ENCODE measurements around the gene ANGPTL2.

ANGPTL2 gene

DNA sequence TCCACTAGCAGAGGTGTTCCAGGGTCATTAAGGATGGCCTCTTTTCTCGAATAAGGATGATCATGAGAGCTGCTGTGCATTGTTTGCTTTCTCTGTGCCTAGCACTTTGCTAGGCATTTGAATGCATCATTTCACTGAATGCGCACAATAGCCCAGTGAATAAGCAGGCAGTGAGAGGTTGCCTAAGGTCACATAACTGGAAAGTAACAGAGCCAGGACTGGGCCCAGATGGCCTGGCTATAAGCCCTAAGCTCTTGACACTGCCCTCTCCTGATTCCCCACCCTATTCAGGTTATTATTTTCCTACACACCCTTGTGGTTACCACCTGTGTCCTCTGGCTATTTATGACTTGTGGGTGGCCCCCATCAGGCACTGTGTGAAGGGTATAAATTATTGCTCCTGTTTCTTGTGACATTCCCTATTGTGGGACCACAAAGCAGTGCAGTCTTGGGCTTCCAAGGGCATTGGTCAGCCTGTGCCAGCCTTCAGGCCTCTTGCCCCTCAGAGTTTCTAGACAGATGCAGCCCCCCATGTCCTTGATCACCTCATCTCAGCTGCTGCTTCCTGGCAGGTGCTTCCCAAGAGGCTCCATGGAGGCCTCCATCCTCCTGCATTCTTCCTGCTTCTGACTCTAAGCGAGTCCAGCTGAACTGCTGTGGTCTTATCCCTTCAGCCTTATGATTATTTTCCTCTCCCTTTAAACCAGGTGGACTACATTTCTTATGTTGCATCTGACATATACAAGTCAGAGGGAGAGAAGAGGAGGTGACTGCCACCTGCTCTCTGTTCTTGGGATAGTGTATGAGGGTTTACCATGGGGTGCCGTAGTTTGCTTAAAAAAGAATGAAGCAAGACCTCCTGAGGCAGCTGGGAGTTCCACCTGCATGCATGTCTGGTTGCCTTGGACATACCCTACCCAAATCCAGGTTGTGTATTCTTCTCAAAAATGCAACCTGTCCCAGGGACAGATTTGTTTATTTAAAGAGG, 47.6 kb downstream of the ANGPTL2 start:
- DNase-seq: no peak

DNA sequence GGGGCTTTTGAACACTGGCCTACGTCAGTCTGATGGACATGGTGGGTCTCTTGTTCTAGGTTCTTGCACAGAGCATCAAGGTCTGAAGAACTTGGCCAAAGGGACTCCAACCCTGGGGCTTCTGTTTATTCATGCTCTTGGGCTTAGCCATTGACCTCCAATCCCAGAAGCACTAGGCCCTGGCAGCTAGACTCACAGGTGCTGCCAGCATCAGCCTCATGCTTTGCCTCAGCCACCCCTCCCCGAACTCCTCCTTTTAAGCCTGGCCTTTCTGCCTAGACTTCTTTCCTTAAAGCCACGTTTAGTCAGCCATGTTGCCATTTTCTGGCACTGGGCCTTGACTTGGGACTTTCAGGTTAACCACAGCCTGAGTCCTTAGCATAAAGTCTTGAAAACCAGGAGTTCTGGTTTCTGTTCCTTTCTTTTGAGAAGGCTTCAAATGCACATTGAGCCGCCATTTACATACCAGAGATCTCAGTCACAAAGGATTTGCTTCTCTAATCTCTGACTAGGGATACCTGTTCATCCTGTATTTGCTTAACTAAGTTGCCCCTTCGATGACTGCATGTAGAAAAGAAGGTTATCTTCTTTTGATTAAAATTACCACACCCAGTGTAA, 54.7 kb downstream of the ANGPTL2 start:
- DNase-seq: no peak

DNA sequence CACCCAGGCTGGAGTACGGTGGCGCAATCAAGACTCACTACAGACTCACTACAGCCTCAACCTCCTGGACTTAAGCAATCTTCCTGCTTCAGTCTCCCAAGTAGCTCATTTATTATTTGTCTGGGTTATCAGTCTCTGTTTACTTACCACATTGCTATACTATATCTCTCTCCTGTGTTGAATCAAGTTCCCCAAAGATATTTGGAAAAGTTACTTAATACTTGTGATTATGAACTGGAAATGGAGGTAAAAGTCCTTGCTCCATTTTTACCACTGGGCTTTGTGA, 55.6 kb downstream of the ANGPTL2 start:
- DNase-seq: no peak

DNA sequence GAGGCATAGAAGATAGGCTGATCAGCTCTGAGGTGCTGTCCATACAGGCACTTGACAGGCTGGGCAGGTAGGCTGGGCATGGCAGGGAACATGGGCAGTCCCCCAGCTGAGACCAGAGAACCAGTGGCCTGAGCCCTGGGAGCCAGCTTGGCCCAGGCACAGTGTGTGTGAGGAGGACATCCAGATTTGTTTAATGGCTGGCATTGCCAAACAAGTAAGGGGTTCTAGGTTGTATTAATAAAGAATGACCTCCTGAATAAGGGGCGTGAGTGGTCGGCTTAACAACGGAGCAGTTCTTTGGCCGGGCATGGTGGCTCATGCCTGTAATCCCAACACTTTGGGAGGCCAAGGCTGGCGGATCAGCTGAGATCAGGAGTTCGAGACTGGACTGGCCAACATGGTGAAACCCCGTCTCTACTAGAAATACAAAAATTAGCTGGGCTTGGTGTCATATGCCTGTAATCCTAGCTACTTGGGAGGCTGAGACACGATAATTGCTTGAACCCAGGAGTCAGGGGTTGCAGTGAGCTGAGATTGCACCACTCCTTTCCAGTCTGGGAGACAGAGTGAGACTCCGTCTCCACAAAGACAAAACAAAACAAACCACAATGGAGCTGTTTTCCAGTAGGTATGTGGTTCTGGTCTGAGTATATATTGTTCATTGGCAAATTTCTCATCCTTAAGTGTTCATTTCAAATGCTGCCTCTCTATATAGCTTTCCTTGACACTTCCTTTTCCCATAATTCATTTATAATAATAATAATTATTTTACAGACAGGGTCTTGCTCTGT, 56.2 kb downstream of the ANGPTL2 start:
- DNase-seq: no peak

DNA sequence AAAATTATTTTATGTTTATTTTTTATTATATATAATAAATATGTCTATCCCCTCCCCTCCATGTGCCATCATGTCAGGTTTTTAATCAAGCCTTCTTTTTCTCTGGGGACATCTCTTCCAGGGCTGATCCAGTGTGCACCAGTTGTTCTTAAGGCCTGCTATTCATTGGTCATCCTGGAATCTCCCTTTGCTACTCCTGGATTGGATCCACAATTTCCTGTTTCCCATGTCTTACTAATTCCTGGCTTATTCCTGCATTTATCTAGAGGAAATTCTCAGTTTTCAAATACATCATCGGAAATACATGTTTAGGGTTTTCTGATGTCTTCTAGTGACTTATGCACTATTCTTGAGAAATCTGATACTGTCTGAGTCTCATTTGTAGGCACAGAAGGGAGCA, 56.8 kb downstream of the ANGPTL2 start:
- no peak for DNase-seq

DNA sequence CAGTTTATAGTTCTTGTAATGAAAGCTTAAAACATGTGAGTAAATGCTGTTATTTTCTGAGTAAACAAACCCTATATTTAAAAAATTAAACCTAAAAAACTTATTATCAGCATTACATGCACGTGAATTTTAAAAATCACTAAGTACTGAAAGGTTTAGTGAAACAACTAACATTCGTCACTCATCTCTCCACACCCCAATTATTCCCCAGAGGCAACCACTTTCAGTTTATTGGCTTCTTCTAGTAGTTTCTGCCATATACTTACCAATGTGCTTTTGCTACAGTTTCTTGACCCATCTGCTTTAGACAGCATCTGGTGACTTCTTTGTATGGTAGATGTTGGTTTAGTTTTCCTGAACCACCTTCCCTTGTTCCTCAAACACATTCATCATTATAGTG, 58.1 kb downstream of the ANGPTL2 start:
- no peak for DNase-seq

DNA sequence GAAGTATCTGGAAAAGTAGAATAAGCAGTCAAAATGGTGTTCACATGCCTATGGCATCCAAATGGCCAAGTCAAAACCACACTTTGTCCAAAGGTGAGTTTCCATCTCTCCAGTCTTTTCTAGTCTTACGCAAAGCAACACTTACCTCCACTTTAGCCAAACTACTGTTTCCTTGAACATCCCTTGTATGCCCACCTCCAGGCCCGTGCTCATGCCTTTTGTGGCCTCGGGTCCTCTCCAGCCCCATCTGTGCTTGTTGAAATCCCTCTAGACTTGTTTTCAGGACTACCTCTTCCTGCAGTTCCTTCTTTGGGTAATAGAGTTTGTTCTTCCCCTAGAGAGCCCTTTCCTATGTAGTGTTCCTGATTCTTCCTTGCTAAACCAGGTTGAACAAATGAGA, 61.0 kb downstream of the ANGPTL2 start:
- no peak for DNase-seq

DNA sequence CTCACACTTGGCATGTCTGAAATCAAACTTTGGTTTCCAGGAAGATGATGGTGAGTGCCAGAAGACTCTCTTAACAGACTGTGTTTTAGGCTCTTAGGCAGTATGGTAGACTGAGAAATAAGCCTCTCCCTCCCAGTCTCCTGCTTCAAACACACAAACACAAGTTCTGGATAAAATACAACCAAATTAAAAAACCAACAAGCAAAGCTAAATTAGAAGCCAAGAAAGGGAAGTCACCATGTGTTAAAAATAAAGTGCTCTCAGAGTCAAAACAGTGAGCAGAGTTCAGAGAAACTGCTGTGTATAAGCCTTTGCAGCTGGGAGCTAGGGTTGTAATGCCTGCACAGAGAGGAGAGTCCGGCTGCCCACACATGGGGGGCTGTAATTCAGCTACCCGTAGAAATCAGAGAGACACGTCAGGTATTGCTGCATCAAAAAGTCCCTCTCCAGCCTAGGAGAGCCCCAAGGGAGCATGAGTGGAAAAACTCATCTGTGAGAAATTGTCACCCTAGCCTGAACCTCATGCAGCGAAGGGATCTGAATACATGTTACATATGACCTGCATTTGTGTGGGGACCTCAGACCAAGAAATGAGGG, 62.6 kb downstream of the ANGPTL2 start:
- no peak for DNase-seq

DNA sequence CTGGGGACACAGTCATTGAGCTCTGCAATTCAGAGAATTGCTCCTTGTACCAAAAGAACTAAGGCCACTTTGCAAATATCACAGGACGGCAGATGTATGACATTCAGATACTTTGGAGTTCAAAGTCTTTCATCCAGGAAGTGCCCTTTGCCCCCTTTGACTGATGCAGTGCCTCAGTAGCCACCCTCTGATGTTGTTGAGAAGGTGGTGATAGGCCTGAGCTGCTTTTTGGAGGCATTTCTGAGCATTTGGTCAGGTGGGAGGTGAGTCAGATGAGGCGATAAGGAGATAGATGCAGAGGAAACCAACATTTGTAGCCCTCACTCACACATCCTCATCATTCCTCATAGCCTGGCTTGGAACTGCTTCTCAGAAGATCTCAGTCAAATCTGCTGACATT, 63.4 kb downstream of the ANGPTL2 start:
- DNase-seq: no peak

DNA sequence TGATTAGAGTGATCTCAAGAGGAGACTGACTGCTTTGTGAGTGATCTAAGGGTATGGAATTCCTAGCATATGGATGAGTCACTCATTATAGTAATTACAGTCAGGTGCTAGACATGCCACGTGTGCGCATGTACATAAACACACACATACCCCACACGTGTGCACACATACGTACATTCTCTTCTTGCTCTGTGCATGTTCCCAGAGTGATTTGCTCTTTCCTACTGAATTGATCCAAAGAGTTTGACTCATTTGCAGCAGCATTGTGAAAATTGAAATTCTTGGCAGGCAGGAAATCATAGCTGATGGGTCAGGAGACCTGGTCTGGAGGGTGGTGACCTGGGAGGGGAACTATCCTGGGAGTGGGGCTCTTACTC, 63.8 kb downstream of the ANGPTL2 start:
- DNase-seq: no peak

DNA sequence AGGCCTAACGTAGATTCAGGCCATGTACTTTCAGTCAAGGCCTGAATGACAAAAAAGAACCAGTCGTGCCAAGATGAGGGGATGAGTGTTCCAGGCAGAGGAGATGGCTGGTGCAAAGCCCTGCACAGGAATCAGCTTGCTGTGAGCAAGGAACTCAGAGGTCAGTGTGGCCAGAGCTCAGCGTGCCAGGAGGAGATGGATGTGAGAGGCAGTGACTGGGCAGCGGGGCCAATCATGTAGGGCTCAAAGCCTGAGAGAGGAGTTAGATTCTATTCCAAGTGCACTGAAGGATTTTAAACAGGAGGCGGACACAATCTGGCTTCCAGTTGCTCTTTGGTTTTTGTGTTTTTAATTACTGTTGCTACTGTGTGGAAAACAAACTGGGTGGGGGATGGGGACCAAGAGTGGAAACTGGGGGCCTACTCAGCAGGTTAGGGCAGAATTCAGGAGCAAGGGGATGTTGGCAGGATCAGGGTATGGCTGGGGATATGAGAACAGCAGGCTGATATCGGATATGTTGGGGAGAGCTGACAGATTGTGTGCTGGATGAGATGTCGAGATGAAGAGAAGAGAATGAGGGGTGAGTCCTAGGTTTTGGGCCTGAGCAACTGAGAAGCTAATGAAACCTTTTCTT, 64.3 kb downstream of the ANGPTL2 start:
- no peak for DNase-seq

DNA sequence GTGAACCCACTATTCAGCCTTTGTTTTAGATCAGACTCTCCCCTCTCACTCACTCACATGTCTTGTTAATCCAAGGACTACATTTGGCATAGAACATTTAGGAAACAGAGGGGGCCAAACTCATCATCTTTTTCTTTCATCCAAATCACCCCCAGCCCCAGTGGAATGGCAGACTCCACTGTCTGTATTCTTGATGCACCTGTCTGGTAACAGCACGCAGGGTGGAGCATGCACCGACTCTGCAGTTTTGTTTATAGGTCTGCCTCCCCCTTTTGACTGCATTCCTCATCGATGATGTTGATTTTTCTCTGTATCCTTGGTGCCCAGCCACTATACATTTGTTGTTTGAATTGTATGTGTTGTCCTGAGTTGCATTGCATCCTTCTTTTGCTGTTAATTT, 66.0 kb downstream of the ANGPTL2 start:
- no peak for DNase-seq

DNA sequence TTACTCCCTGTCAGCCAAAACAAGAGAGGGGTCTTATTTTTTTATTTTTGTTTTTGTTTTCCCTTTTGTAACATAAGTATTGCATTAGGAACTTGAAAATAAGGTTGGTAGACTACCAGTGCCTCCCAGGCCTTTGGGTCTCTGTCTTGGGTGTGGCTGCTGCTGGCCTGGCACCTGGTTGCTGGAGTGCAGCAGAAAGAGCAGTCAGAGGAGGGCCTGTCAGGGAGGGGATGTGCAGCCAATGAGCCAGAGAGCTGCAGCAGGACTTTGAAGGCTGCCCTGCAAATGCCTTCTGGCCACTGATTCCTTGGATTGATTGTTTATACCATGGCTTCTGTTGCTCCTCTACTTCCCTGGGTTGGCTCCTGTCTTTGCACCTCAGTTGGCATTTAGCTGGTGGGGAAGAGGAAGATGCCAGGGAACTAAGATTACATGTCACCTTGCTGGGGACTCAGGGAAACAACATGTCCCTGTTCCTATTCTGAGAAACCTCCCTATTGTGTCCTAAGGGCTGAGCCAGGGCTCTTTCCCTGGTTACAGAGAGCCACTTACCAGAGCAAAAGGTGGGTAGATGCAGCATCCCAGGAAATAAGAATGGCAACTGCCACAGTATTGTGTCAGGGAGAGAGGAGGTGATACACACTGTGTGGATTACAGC, 66.6 kb downstream of the ANGPTL2 start:
- DNase-seq: no peak

DNA sequence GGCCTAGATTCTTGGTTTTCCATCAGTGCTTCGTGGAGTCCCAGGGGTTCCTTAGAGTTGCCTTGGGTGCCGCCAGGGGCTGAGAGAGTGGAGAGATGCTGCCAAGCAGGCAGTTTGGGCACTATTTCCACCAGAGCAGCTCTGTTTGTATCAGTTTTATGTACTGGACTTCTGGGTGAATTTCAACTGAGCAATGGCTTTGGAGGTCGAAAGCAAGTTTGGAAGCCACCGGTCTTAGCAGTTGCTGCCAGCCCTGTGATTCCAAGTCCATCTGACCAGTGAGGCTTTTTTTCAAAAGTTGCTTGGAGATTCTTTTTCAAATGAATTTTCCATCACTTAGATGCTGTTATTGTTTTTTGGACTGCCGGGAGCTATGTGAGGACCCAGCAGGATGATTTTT, 68.5 kb downstream of the ANGPTL2 start:
- DNase-seq: no peak

DNA sequence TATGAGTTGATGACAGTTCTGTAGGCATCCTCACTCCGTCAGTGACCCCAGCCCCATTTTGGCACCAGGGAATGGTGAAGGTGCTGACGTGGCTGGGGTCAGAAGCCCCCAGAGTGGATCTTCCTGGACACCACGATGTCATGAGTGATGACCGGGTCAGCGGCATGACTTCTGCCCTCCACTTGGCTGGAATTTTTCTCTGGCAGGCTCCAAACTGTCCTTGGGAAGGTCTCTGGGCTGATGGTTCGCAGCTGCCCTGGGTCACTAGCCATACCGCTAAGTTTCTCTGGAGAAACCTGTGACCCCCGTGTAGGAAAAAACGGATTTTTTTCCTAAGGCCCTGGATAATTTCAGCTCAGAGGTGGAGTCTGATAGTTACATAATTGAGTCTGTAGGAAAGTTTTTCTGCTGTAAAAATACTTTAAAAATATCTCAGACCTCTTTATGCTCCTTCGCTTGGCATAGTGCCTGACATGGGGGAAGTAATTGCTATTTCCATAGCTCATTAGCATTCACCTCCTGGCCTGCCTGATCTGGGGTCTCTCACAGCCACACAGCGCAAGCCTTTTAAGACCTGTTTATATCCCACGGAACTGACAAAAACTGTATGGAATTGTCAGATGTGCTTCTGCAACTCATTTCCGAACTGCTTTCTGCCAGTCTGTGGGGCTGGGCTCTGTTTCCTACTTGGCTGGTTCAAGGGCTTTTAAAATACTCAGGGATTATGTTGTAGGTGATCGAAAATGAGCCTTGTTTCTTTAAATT, 69.2 kb downstream of the ANGPTL2 start:
- no peak for DNase-seq

DNA sequence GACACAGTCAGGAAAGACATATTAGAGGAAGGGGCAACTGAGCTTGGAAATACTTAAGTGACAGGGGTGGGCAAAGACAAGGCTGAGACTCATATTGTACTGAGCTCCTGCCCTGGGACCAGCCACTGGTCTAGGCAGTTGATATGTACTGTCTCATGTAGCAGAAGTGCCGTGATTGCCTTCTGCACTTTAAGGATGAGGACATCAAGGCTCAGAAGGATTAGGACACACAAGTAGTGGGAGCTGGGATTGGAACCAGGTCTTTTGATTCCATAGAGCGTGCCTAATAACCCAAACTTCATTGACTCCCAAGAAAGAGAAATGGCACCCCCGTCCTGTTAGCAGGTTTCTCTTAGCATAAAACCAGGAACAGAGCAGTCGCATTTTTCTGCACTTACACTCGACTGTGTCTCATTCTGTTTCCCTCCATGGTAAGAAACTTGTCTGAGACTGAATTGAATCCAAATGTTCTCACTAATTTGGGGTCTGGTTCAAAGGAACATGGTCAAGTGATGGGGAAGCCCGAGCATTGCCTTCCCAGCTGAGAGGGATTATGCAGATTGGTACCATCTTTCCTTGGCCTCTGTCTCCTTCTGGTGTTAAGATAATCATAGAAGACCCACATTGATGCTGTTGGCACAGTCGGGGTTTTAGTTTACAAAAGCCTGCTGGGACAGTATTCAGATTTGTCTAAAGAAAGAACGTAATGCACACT, 70.4 kb downstream of the ANGPTL2 start:
- DNase-seq: no peak

DNA sequence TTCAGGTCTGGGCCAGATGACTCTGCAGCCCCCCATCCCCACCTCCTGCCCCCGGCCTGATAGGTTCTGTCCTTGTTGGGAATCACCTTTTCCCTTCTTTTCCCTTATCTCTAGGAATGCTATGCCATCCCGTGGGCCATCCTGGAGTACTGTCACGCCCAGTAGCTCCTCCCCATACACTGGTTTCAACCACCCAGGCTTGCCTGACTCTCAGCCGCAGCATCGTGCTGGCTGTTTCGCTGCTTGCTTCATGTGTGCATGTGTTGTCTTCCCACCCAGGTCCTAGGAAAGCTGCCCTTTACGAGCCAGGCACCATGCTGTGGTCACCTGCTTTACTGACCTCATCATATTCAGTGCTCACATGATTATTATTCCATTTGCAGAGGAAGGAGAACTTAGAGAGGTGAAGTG, 71.8 kb downstream of the ANGPTL2 start:
- no peak for DNase-seq

DNA sequence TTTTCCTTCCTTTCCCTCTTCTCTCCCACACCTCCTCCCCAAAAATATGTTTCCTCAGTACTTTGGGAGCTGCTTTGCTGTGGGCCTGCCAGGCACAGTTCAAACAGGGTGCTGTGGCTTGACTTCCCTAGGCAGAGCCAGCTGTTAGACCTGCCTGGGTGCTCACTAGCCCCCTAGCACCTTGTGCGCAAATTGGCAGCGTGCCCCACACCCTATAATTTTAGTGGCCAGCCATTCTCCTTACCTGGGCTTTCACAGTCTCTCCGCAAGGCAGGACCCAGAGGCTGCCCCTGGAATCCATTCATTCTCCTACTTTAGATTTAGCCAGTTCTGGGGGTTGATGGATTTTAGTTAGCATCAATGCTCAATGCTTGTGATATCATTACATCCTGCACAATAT, 72.3 kb downstream of the ANGPTL2 start:
- no peak for DNase-seq

DNA sequence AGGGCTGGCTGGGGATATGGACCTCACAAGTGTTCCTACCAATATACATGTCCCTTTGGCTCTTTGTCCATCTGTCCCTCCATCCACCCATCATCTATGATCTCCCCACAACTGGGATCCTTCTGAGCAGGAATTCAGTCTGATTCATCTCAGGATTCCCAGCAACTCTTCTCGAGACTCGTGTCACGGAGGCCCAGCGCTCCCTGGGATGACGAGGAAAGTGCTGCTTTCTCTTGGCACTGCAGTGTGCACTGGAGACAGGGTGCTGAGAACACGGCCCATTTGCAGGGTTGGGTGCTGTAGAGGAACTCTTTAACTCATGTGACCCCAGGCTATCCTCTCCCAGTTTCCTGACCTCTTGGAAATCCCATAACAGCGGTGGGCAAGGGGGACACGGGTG, 72.9 kb downstream of the ANGPTL2 start:
- no peak for DNase-seq

DNA sequence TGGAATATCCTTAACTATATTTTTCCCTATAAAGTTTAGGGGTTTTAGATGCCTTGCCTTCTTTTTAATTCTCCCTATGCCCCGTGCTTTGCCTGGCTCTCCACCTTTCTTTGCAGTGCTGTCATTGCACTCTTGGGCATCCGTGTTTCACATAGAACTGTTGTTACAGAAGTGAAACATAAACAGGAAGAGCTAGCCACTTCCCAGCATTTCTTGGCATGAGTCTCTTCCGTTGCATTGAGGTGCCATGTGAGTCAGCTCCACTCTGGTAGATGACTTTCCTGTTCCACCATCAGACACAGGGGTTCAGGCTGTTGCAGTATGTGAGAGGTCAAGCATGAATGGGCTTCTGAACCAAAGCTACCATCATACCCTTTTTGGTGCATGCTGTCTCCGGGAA, 73.4 kb downstream of the ANGPTL2 start:
- DNase-seq: no peak

DNA sequence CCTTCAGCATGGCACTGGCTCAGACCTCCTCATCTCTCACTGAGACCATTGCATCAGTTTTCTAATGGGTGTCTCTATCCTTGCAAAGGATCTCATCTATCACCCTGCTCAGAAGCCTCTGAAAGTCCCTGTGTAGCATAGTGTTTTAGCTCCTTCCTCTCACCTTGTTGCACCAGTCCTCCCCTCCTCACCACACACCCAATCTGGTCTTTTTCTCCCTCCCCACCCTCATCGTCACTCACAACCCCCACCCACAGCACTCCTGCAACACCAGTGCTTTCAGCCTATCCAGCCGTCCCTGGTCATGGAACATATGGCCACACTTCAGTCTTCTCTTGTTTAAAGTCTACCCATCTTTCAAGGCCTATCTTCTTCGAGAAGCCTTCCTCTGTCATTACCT, 74.5 kb downstream of the ANGPTL2 start:
- no peak for DNase-seq
